Stimulated activated naive CD4-positive, alpha-beta T cell treated with Interleukin-2 at 50 U/mL for 16 hours (primary cell): ENCODE data around the gene MDN1.
"Not testable (repeated sequence)": the region's sequence is repeated elsewhere in the genome, so short reads cannot be mapped to it uniquely, and the experiment has no call there.

Experiments used
- DNase-seq: peaks from one replicate; lab custom pipeline; 2025; lab: John Stamatoyannopoulos, UW

The MDN1 gene

GRCh38 chr6:89763550-89763949, 56.0 kb downstream of the MDN1 start:
- no peak for DNase-seq

GRCh38 chr6:89758830-89759229, 60.8 kb downstream of the MDN1 start:
- no peak for DNase-seq

- DNase-seq: no peak
Measured at GRCh38 chr6:89750338-89750737, 69.3 kb downstream of the MDN1 start.

GRCh38 chr6:89749918-89750317, 69.7 kb downstream of the MDN1 start:
- DNase-seq: no peak

GRCh38 chr6:89745716-89746115, 73.9 kb downstream of the MDN1 start:
- DNase-seq: no peak

GRCh38 chr6:89745096-89745495, 74.5 kb downstream of the MDN1 start:
- no peak for DNase-seq

- no peak for DNase-seq
Measured at GRCh38 chr6:89736893-89737292, 82.7 kb downstream of the MDN1 start.

- no peak for DNase-seq
Measured at GRCh38 chr6:89734526-89734925, 85.1 kb downstream of the MDN1 start.

- DNase-seq: no peak
Measured at GRCh38 chr6:89731924-89732567, 87.5 kb downstream of the MDN1 start.

- not testable (repeated sequence) for DNase-seq
Measured at GRCh38 chr6:89731262-89731661, 88.3 kb downstream of the MDN1 start.

- no peak for DNase-seq
Measured at GRCh38 chr6:89729818-89730217, 89.8 kb downstream of the MDN1 start.

GRCh38 chr6:89727501-89727900, 92.1 kb downstream of the MDN1 start:
- no peak for DNase-seq

- DNase-seq: no peak
Measured at GRCh38 chr6:89724981-89725380, 94.6 kb downstream of the MDN1 start.

GRCh38 chr6:89723046-89723445, 96.5 kb downstream of the MDN1 start:
- DNase-seq: no peak

- DNase-seq: no peak
Measured at GRCh38 chr6:89716532-89716931, 103.1 kb downstream of the MDN1 start.

- DNase-seq: no peak
Measured at GRCh38 chr6:89711801-89712200, 107.8 kb downstream of the MDN1 start.

GRCh38 chr6:89708316-89708715, 111.3 kb downstream of the MDN1 start:
- no peak for DNase-seq

GRCh38 chr6:89707766-89708165, 111.8 kb downstream of the MDN1 start:
- DNase-seq: no peak

- no peak for DNase-seq
Measured at GRCh38 chr6:89706121-89706520, 113.5 kb downstream of the MDN1 start.

- no peak for DNase-seq
Measured at GRCh38 chr6:89703292-89703691, 116.3 kb downstream of the MDN1 start.

- DNase-seq: no peak
Measured at GRCh38 chr6:89702349-89702748, 117.2 kb downstream of the MDN1 start.

- DNase-seq: no peak
Measured at GRCh38 chr6:89695667-89696066, 123.9 kb downstream of the MDN1 start.

GRCh38 chr6:89694428-89694827, 125.2 kb downstream of the MDN1 start:
- no peak for DNase-seq

GRCh38 chr6:89693207-89693606, 126.4 kb downstream of the MDN1 start:
- DNase-seq: no peak

- DNase-seq: no peak
Measured at GRCh38 chr6:89692256-89692655, 127.3 kb downstream of the MDN1 start.
